Naive thymus-derived CD4-positive, alpha-beta T cell (primary cell): ENCODE results near the gene FAM83G. TPM values are rescaled to one million over a fixed set of nuclear protein-coding genes. Genes with fewer than 3 reads are reported as not detected.

Experiments
- ATAC-seq: fragments of 150-1000 bp; cut with Tn5 transposase; 2 replicates; pipeline ENCODE4 v1.10.0; 2021; ENCODE audit warnings: mild to moderate bottlenecking, moderate library complexity
- CTCF ChIA-PET: fragments of 350-600 bp; sonication (Branson Sonifier 250); formaldehyde crosslinking; loops from one replicate; lab custom pipeline; 2021; ENCODE audit warnings: antibody characterized with exemption; lab: Charles Lee
- POLR2A ChIA-PET: fragments of 350-600 bp; sonication (Branson Sonifier 250); formaldehyde crosslinking; loops from one replicate; lab custom pipeline; 2021; ENCODE audit warnings: antibody characterized with exemption, inconsistent platforms; lab: Charles Lee
- DNase-seq, 9 donors: peaks; one replicate each; pipeline versions ENCODE4 v3.0.0 to v3.0.0-alpha.2; 2020 to 2022; ENCODE audit warnings: mixed read lengths in 1 of 9
- H3K27ac ChIP-seq: one replicate; pipeline ENCODE4 v1.7.0; 2013; ENCODE audit warnings: mild to moderate bottlenecking, low read depth, low read length, moderate library complexity
- H3K27me3 ChIP-seq, 2 donors: one replicate each; pipeline ENCODE4 v1.7.0; 2013; ENCODE audit warnings: low read length in 2 of 2, mild to moderate bottlenecking in 2 of 2, moderate library complexity in 2 of 2; ENCODE audit not compliant: control insufficient read depth in 2 of 2, insufficient read depth in 2 of 2
- H3K36me3 ChIP-seq, 3 experiments: 1 replicate in 2 of 3; 2 replicates in 1 of 3; pipeline ENCODE4 v1.7.0; 2013; ENCODE audit warnings: low read length in 3 of 3, mild to moderate bottlenecking in 3 of 3, moderate library complexity in 1 of 3; ENCODE audit not compliant: insufficient read depth in 3 of 3, control insufficient read depth in 2 of 3
- H3K4me1 ChIP-seq, 2 donors: one replicate each; pipeline ENCODE4 v1.7.0; 2013; ENCODE audit warnings: low read length in 2 of 2, mild to moderate bottlenecking in 2 of 2, moderate library complexity in 1 of 2; ENCODE audit not compliant: control insufficient read depth in 2 of 2, insufficient read depth in 2 of 2
- H3K4me3 ChIP-seq: 2 replicates; pipeline ENCODE4 v1.7.0; 2013; ENCODE audit warnings: mild to moderate bottlenecking, low read length
- H3K9me3 ChIP-seq, 3 experiments: 1 replicate in 2 of 3; 2 replicates in 1 of 3; pipeline ENCODE4 v1.7.0; 2013; ENCODE audit warnings: low read length in 3 of 3; ENCODE audit not compliant: control insufficient read depth in 2 of 3
- H3K27ac Mint-ChIP-seq, 9 donors: one replicate each; pipeline ENCODE4 v1.8.0; 2020 to 2022; ENCODE audit warnings: mixed read lengths in 9 of 9, mild to moderate bottlenecking in 8 of 9, moderate library complexity in 5 of 9, inconsistent platforms in 2 of 9
- H3K27me3 Mint-ChIP-seq, 5 donors: one replicate each; pipeline ENCODE4 v1.8.0; 2021 to 2022; ENCODE audit warnings: mixed read lengths in 5 of 5, mild to moderate bottlenecking in 1 of 5
- H3K36me3 Mint-ChIP-seq, 5 donors: one replicate each; pipeline ENCODE4 v1.8.0; 2020 to 2022; ENCODE audit warnings: mixed read lengths in 5 of 5, mild to moderate bottlenecking in 3 of 5, inconsistent platforms in 1 of 5
- H3K4me1 Mint-ChIP-seq, 7 donors: one replicate each; pipeline ENCODE4 v1.8.0; 2020 to 2022; ENCODE audit warnings: mixed read lengths in 7 of 7, mild to moderate bottlenecking in 3 of 7, inconsistent platforms in 1 of 7
- H3K4me3 Mint-ChIP-seq, 10 donors: one replicate each; pipeline ENCODE4 v1.8.0; 2020 to 2022; ENCODE audit warnings: mild to moderate bottlenecking in 10 of 10, mixed read lengths in 10 of 10, moderate library complexity in 6 of 10, inconsistent platforms in 2 of 10
- H3K9me3 Mint-ChIP-seq, 11 donors: one replicate each; pipeline ENCODE4 v1.8.0; 2020 to 2022; ENCODE audit warnings: mixed read lengths in 11 of 11, mild to moderate bottlenecking in 4 of 11, inconsistent platforms in 1 of 11, moderate library complexity in 1 of 11
- intact Hi-C, 2 donors: fragments of 100-400 bp; cut with micrococcal nuclease; formaldehyde crosslinking; loops; one replicate each; pipeline ENCODE4 v1.15.1; 2023
- polyA plus RNA-seq, 2 donors: library from polyadenylated mRNA; unstranded; fragments of 300-500 nt; fragmentation: Illumina TruSeq; gene quantifications; one replicate each; pipeline ENCODE4 v1.2.3, GENCODE V29; 2021
- total RNA-seq, 6 experiments: library from RNA in 5 of 6; stranded (reverse) in 5 of 6; gene quantifications; 1 replicate in 5 of 6; 2 replicates in 1 of 6; pipeline ENCODE4 v1.2.3 and lab custom pipeline; 2021 to 2026

Gene FAM83G
- total and polyA plus RNA-seq, 7 experiments from 2014 or later, result 1.6 to 9.1 (median 4.0) TPM

DNA sequence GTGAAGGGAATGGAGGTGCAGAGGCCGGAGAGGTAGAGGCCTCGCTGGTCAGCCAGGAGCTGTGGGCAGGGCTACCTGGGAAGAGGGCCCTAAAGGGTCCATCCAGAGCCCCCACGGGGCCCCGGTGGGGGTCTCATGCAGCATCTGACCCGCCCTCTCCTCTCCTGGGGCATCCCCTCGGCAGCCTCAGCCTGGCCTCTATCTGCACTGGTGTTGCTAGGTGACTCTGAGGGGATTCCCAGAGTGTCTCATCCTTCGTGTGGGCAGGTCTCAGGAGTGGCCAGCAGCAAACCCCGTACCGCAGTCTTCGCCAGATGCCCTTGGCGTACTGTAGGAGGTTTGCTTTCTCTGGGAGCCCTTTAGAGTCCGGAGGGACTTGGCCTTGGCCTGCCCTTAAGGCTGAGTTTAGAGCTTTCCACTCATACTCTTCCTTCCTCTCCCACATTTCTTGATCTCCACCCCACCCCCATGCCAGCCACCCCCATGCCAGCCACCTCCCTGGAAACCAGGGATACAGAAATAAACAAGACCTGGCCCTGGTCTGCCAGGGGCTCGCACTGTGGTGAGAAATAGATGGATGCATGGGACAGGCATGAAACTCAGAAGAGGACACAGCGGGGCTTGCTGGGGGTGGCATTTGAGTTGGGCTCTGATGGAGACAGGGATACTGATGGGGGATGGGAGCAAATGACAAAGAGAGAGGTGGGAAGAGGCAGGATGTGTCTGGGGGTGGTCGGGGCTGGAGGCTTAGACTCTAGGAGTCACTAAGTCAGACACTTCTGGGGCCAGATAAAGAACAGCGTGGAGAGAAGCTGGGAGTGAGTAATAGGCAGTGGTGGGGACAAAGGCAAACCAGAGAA is 42.7 kb downstream of the FAM83G start:
- Mint-ChIP-seq H3K27ac (peak overlapping the region in 3 of 9 donors; percentile 4 to 51 (median 36)), H3K4me1 (peaks cover 8 to 38% (median 25%) of the 10 kb centered on the region in 7 donors), H3K9me3 (no peaks in the 10 kb centered on the region), H3K27me3 (no peaks in the 10 kb centered on the region), H3K4me3 (no peak overlapping the region), H3K36me3 (no peaks in the 10 kb centered on the region)
- peaks cover 4 to 6% of the 10 kb centered on the region in 2 donors for H3K4me1 ChIP-seq
- no peaks in the 10 kb centered on the region for H3K9me3 ChIP-seq
- H3K27me3 ChIP-seq, result no peaks in the 10 kb centered on the region
- H3K4me3 ChIP-seq, result no peak overlapping the region
- intact Hi-C loops, result loop anchor here (2.0 to 5.0 kb wide), 2 partner anchors 40 to 43 kb away; partner anchors contain the start of gene FAM83G (in 2 of the 2)
- ATAC-seq, result no peak
- ChIA-PET POLR2A (interaction anchor here (0.8 to 1.2 kb wide), 2 partner anchors 63 kb away, joined by 4 to 5 read pairs; no protein-coding TSS in a partner anchor), CTCF (interaction anchor here (0.6 to 3.2 kb wide), 16 partner anchors 8 to 335 kb away, joined by 3 to 14 read pairs (median 4); no protein-coding TSS in a partner anchor)
- no peaks in the 10 kb centered on the region for H3K36me3 ChIP-seq
- DNase-seq, result no peak
- no peak overlapping the region for H3K27ac ChIP-seq

DNA sequence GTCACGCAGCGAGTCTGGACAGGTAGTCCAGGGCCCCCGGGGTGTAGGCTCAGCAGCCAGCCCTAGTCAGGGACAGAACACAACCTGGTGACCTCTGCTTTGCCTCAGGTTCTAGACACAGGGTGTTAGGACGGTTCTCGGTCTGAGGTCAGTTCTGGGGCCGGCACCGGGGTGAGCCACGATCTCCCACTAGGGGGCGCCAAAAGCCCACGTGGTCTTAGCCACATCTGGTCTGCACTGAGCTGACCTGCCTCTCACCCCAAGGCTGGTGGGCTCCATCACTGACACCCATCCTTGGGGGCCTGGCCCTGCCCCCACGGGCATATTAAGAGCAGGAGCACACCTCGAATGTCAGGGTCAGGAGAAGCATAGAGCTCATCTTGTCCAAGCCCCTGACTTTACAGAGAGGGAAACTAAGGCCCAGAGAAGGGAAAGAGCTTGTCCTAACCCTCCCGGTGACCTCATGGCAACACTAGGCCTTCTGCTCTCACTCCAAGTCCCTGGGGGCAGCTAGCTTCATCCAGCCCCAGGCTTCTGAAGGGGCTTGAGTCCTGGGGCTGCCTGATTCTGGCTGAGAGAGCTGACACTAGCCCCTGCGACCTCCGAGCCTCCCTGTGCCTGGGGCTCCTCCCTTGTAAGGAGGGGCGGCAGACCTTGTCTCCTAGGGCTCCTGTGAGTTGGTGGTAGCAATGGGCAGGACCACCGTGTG is 43.6 kb downstream of the FAM83G start:
- no peak overlapping the region for H3K4me3 Mint-ChIP-seq
- POLR2A ChIA-PET, result interaction anchor here (0.7 to 1.6 kb wide), 6 partner anchors 22 to 106 kb away, joined by 3 to 5 read pairs (median 4); no protein-coding TSS in a partner anchor
- peak; percentile 85 for ATAC-seq

DNA sequence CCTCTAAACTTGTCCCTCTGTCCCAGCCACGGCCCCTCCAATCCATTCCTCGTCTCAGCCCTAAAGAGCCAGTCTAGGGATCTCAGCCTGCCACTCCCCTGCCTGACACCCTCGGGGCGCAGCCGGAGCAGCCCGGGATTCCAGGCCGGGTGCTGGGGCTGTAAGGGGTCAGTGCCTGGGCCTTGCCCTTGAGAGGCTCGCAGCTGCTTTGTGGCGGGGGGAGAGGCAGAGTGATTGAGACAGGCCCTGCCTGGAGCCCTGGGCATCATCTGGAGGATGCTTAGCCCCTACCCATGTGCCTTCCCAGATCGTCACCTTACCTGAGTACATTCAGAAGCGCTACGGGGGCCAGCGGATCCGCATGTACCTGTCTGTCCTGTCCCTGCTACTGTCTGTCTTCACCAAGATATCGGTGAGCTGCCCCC is 44.3 kb downstream of the FAM83G start:
- no peaks in the 10 kb centered on the region for H3K9me3 ChIP-seq
- no peaks in the 10 kb centered on the region for H3K27me3 ChIP-seq
- POLR2A ChIA-PET, result interaction anchor here (0.7 to 1.6 kb wide), 6 partner anchors 22 to 106 kb away, joined by 3 to 4 read pairs (median 4); no protein-coding TSS in a partner anchor
- intact Hi-C loops, result loop anchor here (2.0 to 5.0 kb wide), 2 partner anchors 42 to 45 kb away; partner anchors contain the start of gene FAM83G (in 2 of the 2)
- Mint-ChIP-seq H3K36me3 (peaks cover 0 to 4% (median 0%) of the 10 kb centered on the region in 5 donors), H3K27me3 (no peaks in the 10 kb centered on the region), H3K4me3 (no peak overlapping the region), H3K27ac (peak overlapping the region in 3 of 9 donors; percentile 42 to 57 (median 48)), H3K4me1 (peaks cover 15 to 50% (median 38%) of the 10 kb centered on the region in 7 donors), H3K9me3 (no peaks in the 10 kb centered on the region)
- H3K36me3 ChIP-seq, result no peaks in the 10 kb centered on the region
- H3K4me1 ChIP-seq, result peaks cover 11 to 18% of the 10 kb centered on the region in 2 donors
- H3K27ac ChIP-seq, result no peak overlapping the region
- no peak for DNase-seq
- CTCF ChIA-PET, result interaction anchor here (1.0 to 3.2 kb wide), 10 partner anchors 11 to 101 kb away, joined by 3 to 14 read pairs (median 4); no protein-coding TSS in a partner anchor
- no peak for ATAC-seq
- H3K4me3 ChIP-seq, result no peak overlapping the region

More for the DNA sequence above, 43.6 kb downstream of the FAM83G start:
- H3K27me3 Mint-ChIP-seq, result no peaks in the 10 kb centered on the region
- CTCF ChIA-PET, result interaction anchor here (0.6 to 3.2 kb wide), 21 partner anchors 9 to 334 kb away, joined by 3 to 14 read pairs (median 4); no protein-coding TSS in a partner anchor
- intact Hi-C loops, result loop anchor here (2.0 to 5.0 kb wide), 2 partner anchors 41 to 44 kb away; partner anchors contain the start of gene FAM83G (in 2 of the 2)
- Histone ChIP-seq H3K4me1 (peaks cover 6 to 12% of the 10 kb centered on the region in 2 donors), H3K9me3 (no peaks in the 10 kb centered on the region), H3K36me3 (no peaks in the 10 kb centered on the region), H3K4me3 (no peak overlapping the region), H3K27me3 (no peaks in the 10 kb centered on the region), H3K27ac (no peak overlapping the region)
- no peaks in the 10 kb centered on the region for H3K36me3 Mint-ChIP-seq
- no peaks in the 10 kb centered on the region for H3K9me3 Mint-ChIP-seq
- H3K27ac Mint-ChIP-seq, result peak overlapping the region in 5 of 9 donors; percentile 16 to 58 (median 57)
- peaks cover 10 to 45% (median 32%) of the 10 kb centered on the region in 7 donors for H3K4me1 Mint-ChIP-seq
- peak; percentile 27 to 86 (median 45) for DNase-seq

DNA sequence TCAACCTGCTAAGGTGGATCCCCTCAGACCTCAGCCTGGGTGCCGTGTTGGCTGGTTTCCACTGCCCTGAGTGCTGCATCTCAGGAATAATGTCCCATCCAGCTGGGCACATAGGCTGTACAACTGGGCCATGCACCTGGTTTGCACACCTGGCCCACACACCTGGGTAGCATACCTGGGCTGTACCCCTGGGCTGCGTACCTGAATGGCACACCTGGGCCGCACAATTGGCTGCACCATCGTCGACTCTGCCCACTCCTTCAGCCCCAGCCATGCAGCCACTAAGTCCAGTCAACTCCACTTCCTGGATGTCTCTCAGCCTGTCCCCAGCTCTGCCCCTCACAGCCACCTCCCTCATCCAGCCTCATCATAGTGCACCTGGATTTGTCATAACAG is 44.7 kb downstream of the FAM83G start:
- no peaks in the 10 kb centered on the region for H3K9me3 ChIP-seq
- no peaks in the 10 kb centered on the region for H3K27me3 ChIP-seq
- H3K4me3 Mint-ChIP-seq, result no peak overlapping the region
- no peaks in the 10 kb centered on the region for H3K9me3 Mint-ChIP-seq
- H3K4me3 ChIP-seq, result no peak overlapping the region
- H3K4me1 Mint-ChIP-seq, result peaks cover 19 to 54% (median 42%) of the 10 kb centered on the region in 7 donors
- ATAC-seq (no peak), DNase-seq (no peak)
- no peaks in the 10 kb centered on the region for H3K36me3 ChIP-seq
- no peak overlapping the region for H3K27ac ChIP-seq
- intact Hi-C loops, result loop anchor here (2.0 to 5.0 kb wide), 2 partner anchors 42 to 45 kb away; partner anchors contain the start of gene FAM83G (in 2 of the 2)
- H3K36me3 Mint-ChIP-seq, result peaks cover 0 to 4% (median 0%) of the 10 kb centered on the region in 5 donors
- ChIA-PET CTCF (interaction anchor here (1.0 to 3.2 kb wide), 5 partner anchors 11 to 143 kb away, joined by 3 to 14 read pairs (median 3); no protein-coding TSS in a partner anchor), POLR2A (interaction anchor here (1.0 to 1.8 kb wide), 4 partner anchors 21 to 101 kb away, joined by 3 to 5 read pairs (median 4); no protein-coding TSS in a partner anchor)
- H3K4me1 ChIP-seq, result peaks cover 14 to 22% of the 10 kb centered on the region in 2 donors
- peak overlapping the region in 2 of 9 donors; percentile 29 to 48 for H3K27ac Mint-ChIP-seq
- no peaks in the 10 kb centered on the region for H3K27me3 Mint-ChIP-seq

DNA sequence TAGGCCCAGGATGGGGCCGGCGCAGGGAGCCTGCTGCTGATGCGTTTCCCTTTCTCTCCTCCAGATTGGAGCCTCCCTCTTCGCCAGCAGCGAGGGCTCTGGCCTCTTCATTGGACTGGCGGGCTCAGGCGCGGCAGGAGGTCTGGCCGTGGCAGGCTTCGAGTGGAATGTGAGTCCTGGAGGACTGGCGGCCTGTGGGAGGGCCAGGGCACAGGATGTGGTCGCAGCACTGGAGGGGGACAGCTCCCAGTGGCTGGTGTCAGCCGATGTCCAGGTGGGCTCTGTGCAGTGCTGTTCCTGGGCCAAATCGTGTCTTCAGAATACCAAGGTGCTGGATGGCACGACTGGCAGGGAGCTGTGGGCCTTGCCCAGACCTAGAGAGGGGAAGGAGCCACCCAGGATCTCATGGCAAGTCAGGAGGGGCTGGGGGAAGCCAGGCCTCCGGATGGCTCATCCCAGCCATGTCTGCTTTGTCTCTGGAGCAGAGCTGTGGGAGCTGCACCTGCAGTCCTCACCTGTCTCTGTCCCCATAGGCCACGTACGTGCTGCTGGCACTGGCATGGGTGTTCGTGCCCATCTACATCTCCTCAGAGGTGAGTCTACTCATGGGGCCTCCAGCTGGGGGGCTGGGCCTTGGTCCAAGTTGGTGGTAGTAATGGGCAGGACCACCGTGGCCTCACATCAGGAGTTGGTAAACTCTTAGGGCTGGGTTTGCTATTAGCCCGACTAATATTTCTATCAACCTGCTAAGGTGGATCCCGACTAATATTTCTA is 45.3 kb downstream of the FAM83G start:
- Histone ChIP-seq H3K27me3 (no peaks in the 10 kb centered on the region), H3K9me3 (no peaks in the 10 kb centered on the region), H3K4me1 (peaks cover 19 to 27% of the 10 kb centered on the region in 2 donors), H3K4me3 (no peak overlapping the region), H3K36me3 (no peaks in the 10 kb centered on the region), H3K27ac (no peak overlapping the region)
- H3K4me1 Mint-ChIP-seq, result peaks cover 25 to 60% (median 48%) of the 10 kb centered on the region in 7 donors
- DNase-seq, result no peak
- no peak overlapping the region for H3K4me3 Mint-ChIP-seq
- H3K27me3 Mint-ChIP-seq, result no peaks in the 10 kb centered on the region
- ATAC-seq, result no peak
- peaks cover 0 to 4% (median 0%) of the 10 kb centered on the region in 5 donors for H3K36me3 Mint-ChIP-seq
- H3K27ac Mint-ChIP-seq, result peak overlapping the region in 4 of 9 donors; percentile 30 to 81 (median 66)
- H3K9me3 Mint-ChIP-seq, result no peaks in the 10 kb centered on the region
- POLR2A ChIA-PET, result interaction anchor here (0.6 to 1.8 kb wide), 4 partner anchors 21 to 100 kb away, joined by 3 to 5 read pairs (median 4); no protein-coding TSS in a partner anchor
- intact Hi-C loops, result no loop called here
- CTCF ChIA-PET, result interaction anchor here (1.0 to 3.2 kb wide), 3 partner anchors 10 to 142 kb away, joined by 3 to 14 read pairs (median 3); no protein-coding TSS in a partner anchor
